Measurements from ENCODE around the gene PERM1. TPM values are rescaled to one million over a fixed set of nuclear protein-coding genes. Genes with fewer than 3 reads are reported as not detected.

PERM1 gene
- total and polyA plus RNA-seq, 4 donors = under 0.01 to 0.06 TPM; not detected in 2

- DNase-seq (ENCODE audit: low spot score) = no peak
- TF ChIP-seq CTCF (IDR thresholded peaks at IDR 0.05; ENCODE audit: low read depth, low read length, missing input control) = no peak
- TF ChIP-seq FOXA1 (IDR thresholded peaks at IDR 0.05) = no peak
- TF ChIP-seq RAD21 (IDR thresholded peaks at IDR 0.05) = no peak
- TF ChIP-seq ZBTB33 (IDR thresholded peaks at IDR 0.05) = no peak
- TF ChIP-seq JUND (IDR thresholded peaks at IDR 0.05) = no peak
- no peak for TF ChIP-seq HNF4G (IDR thresholded peaks at IDR 0.05)
- no peak for TF ChIP-seq REST (IDR thresholded peaks at IDR 0.05)
- TF ChIP-seq EGR1 (IDR thresholded peaks at IDR 0.05; ENCODE audit: low read depth in 2 of 2) = no peak
- TF ChIP-seq, protein P1, sequence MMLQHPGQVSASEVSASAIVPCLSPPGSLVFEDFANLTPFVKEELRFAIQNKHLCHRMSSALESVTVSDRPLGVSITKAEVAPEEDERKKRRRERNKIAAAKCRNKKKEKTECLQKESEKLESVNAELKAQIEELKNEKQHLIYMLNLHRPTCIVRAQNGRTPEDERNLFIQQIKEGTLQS (IDR thresholded peaks at IDR 0.05) = no peak
- TF ChIP-seq GABPA (IDR thresholded peaks at IDR 0.05 in 1 of 2, conservative IDR thresholded peaks at IDR 0.05 in 1 of 2) = no peak
- no peak for TF ChIP-seq MAX (IDR thresholded peaks at IDR 0.05)
- TF ChIP-seq SP1 (IDR thresholded peaks at IDR 0.05) = no peak
- TF ChIP-seq HNF4A (conservative IDR thresholded peaks at IDR 0.05) = no peak
- no peak for TF ChIP-seq YY1 (IDR thresholded peaks at IDR 0.05)
- TF ChIP-seq RXRA (IDR thresholded peaks at IDR 0.05) = no peak
- no peak for TF ChIP-seq TAF1 (conservative IDR thresholded peaks at IDR 0.05)
- peaks cover 3 to 12% (median 9%) of the 10 kb centered on the region in 4 donors for H3K4me1 ChIP-seq (ENCODE audit: control insufficient read depth in 4 of 4, insufficient read depth in 4 of 4, low read length in 3 of 4)
- no peak overlapping the region for H3K9ac ChIP-seq (ENCODE audit: low read depth in 1 of 2, low read length in 2 of 2)
- H3K36me3 ChIP-seq (ENCODE audit: control insufficient read depth in 4 of 4, insufficient read depth in 3 of 4, low read depth in 1 of 4, low read length in 3 of 4) = no peaks in the 10 kb centered on the region
- peaks cover 0 to 24% (median 1%) of the 10 kb centered on the region in 4 donors for H3K27me3 ChIP-seq (ENCODE audit: control insufficient read depth in 4 of 4, insufficient read depth in 4 of 4, low read length in 3 of 4)
- H3K27ac ChIP-seq (ENCODE audit: low read depth in 1 of 2, low read length in 2 of 2) = no peak overlapping the region
- WGBS = 79% methylated on average over 15 of the region's 15 CpGs
- H3K9me3 ChIP-seq (ENCODE audit: control insufficient read depth in 4 of 4, low read length in 3 of 4) = no peaks in the 10 kb centered on the region
- no peak overlapping the region for H3K4me3 ChIP-seq (ENCODE audit: low read depth in 1 of 3, low read length in 3 of 3)
These were observed 12.5 kb downstream of the PERM1 start for GRCh38 chr1:969260-969855.

Data from liver (tissue), 9 donors.